ENCODE results near the gene VIPR2. TPM values are rescaled to one million over a fixed set of nuclear protein-coding genes. Genes with fewer than 3 reads are reported as not detected.
"Not testable (repeated sequence)": the region's sequence is repeated elsewhere in the genome, so short reads cannot be mapped to it uniquely, and the experiment has no call there.

The VIPR2 gene
- total RNA-seq, 2 donors from 2014 or later = 10.9 to 18.2 TPM

DNA sequence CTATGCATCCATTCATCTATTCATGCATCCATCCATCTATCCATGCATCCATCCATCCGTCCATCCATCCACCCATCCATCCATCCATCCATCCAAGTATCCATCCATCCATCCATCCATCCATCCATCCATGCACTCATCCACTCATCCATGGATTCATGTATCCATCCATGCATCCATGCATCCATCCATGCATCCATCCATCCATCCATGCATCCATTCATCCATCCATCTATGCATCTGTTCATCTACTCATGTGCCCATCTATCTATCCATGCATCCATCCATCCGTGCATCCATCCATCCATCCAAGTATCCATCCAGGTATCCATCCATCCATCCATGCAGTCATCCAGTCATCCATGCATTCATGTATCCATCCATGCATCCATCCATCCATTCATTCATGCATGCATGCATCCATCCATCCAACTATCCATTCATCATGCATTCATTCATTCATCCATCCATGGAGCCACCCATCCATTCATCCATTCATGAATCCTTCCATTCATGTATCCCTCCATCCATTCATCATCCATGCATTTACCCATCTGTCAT is 156.3 kb downstream of the VIPR2 start:
- H3K27ac ChIP-seq = no peak overlapping the region
- H3K27me3 ChIP-seq = peaks cover 0 to 7% of the 10 kb centered on the region in 2 donors
- no peak for DNase-seq
- TF ChIP-seq CTCF (IDR thresholded peaks at IDR 0.05) (no peak), POLR2A (IDR thresholded peaks at IDR 0.05) (no peak)
- ATAC-seq = no peak
- H3K4me1 ChIP-seq = no peaks in the 10 kb centered on the region
- H3K36me3 ChIP-seq (replicated peaks in 1 of 2; ENCODE audit: insufficient read depth in 1 of 2, low read depth in 2 of 2) = no peaks in the 10 kb centered on the region
- H3K9me3 ChIP-seq = peaks cover 0 to 11% (median 0%) of the 10 kb centered on the region in 3 donors
- WGBS, 2 donors = 32 to 47% methylated on average over 2 of the region's 2 CpGs
- H3K4me3 ChIP-seq = no peak overlapping the region
- intact Hi-C loops (cut with DNase I) = no loop called here

DNA sequence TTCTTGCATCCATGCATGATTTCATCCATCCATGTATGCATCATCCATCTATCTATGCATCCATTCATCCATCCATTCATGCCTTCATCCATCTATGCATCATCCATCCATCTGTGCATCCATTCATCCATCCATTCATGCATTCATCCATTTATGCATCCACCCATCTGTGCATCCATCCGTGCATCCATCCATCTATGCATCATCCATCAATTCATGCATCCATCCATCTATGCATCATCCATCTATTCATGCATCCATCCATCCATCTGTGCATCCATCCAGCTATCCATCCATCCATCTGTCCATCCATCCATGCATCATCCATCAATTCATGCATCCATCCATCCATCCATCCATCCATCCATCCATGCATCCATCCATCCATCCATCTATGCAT is 157.0 kb downstream of the VIPR2 start:
- H3K36me3 ChIP-seq (replicated peaks in 1 of 2; ENCODE audit: insufficient read depth in 1 of 2, low read depth in 2 of 2) = no peaks in the 10 kb centered on the region
- no peak for TF ChIP-seq POLR2A (IDR thresholded peaks at IDR 0.05)
- TF ChIP-seq CTCF (IDR thresholded peaks at IDR 0.05) = no peak
- H3K4me3 ChIP-seq = no peak overlapping the region
- ATAC-seq (no peak), DNase-seq (no peak)
- peaks cover 0 to under 1% of the 10 kb centered on the region in 2 donors for H3K27me3 ChIP-seq
- H3K9me3 ChIP-seq = peaks cover 0 to 18% (median 0%) of the 10 kb centered on the region in 3 donors
- no peaks in the 10 kb centered on the region for H3K4me1 ChIP-seq
- intact Hi-C loops (cut with DNase I) = no loop called here
- H3K27ac ChIP-seq = no peak overlapping the region
- WGBS, 2 donors = 38 to 67% methylated on average over 1 of the region's 1 CpG

GRCh38 chr7:158985583-158985982 is 159.1 kb downstream of the VIPR2 start:
- 59 to 61% methylated on average over 3 to 4 of the region's 4 CpGs for WGBS, 2 donors
- intact Hi-C loops (cut with DNase I) = no loop called here

GRCh38 chr7:158984007-158984406 is 160.7 kb downstream of the VIPR2 start:
- WGBS, 2 donors = 67 to 76% methylated on average over 2 of the region's 2 CpGs
- H3K27ac ChIP-seq; DNase-seq; H3K27me3 ChIP-seq; H3K4me3 ChIP-seq; ATAC-seq; H3K4me1 ChIP-seq; H3K36me3 ChIP-seq (replicated peaks in 1 of 2; ENCODE audit: insufficient read depth in 1 of 2, low read depth in 2 of 2): not testable (repeated sequence)
- intact Hi-C loops (cut with DNase I) = loop anchor here (5.0 kb wide), 1 partner anchor 107 kb away; no protein-coding TSS in a partner anchor
- peaks cover 0 to 34% (median 0%) of the 10 kb centered on the region in 3 donors for H3K9me3 ChIP-seq

More at GRCh38 chr7:158985583-158985982, 159.1 kb downstream of the VIPR2 start:
- H3K27ac ChIP-seq = no peak overlapping the region
- ATAC-seq = no peak
- no peaks in the 10 kb centered on the region for H3K4me1 ChIP-seq
- H3K27me3 ChIP-seq = no peaks in the 10 kb centered on the region
- TF ChIP-seq CTCF (IDR thresholded peaks at IDR 0.05) (no peak), POLR2A (IDR thresholded peaks at IDR 0.05) (no peak)
- H3K4me3 ChIP-seq = no peak overlapping the region
- no peaks in the 10 kb centered on the region for H3K36me3 ChIP-seq (replicated peaks in 1 of 2; ENCODE audit: insufficient read depth in 1 of 2, low read depth in 2 of 2)
- H3K9me3 ChIP-seq = peaks cover 0 to 34% (median 0%) of the 10 kb centered on the region in 3 donors
- no peak for DNase-seq

GRCh38 chr7:158982080-158982479 is 162.6 kb downstream of the VIPR2 start:
- peaks cover 0 to 34% (median 0%) of the 10 kb centered on the region in 3 donors for H3K9me3 ChIP-seq
- not testable (repeated sequence) for H3K4me3 ChIP-seq; H3K36me3 ChIP-seq (replicated peaks in 1 of 2; ENCODE audit: insufficient read depth in 1 of 2, low read depth in 2 of 2); H3K27me3 ChIP-seq; DNase-seq; H3K27ac ChIP-seq; ATAC-seq; H3K4me1 ChIP-seq
- 43 to 73% methylated on average over 8 to 9 of the region's 15 CpGs for WGBS, 2 donors
- intact Hi-C loops (cut with DNase I) = loop anchor here (5.0 kb wide), 1 partner anchor 105 kb away; no protein-coding TSS in a partner anchor
